HEK293 (cell line): Measurements from ENCODE around the gene VSTM2B.

Experiments
- BCL6B ChIP-seq: fragments of 450-650 bp; formaldehyde crosslinking; IDR thresholded peaks from 2 replicates; pipeline ENCODE4 v1.5.1; 2017; ENCODE audit warnings: missing biosample characterization, missing genetic modification characterization
- FEZF1 ChIP-seq: fragments of 450-650 bp; formaldehyde crosslinking; IDR thresholded peaks from 2 replicates; pipeline ENCODE4 v1.5.1; 2016; ENCODE audit warnings: missing biosample characterization, missing genetic modification characterization
- GLIS1 ChIP-seq: fragments of 450-650 bp; formaldehyde crosslinking; IDR thresholded peaks from 2 replicates; pipeline ENCODE4 v1.5.1; 2016; ENCODE audit warnings: missing biosample characterization, missing genetic modification characterization
- REPIN1 ChIP-seq: fragments of 450-650 bp; formaldehyde crosslinking; IDR thresholded peaks from 2 replicates; pipeline ENCODE4 v1.5.1; 2017; ENCODE audit warnings: missing biosample characterization, missing genetic modification characterization, low read depth
- SCRT2 ChIP-seq: fragments of 450-650 bp; formaldehyde crosslinking; IDR thresholded peaks from 2 replicates; pipeline ENCODE4 v1.5.1; 2016; ENCODE audit warnings: missing biosample characterization, missing genetic modification characterization
- ZBTB11 ChIP-seq: fragments of 450-650 bp; formaldehyde crosslinking; conservative IDR thresholded peaks from 2 replicates; pipeline ENCODE4 v1.5.1; 2016; ENCODE audit warnings: low read depth, missing biosample characterization, missing genetic modification characterization
- ZBTB6 ChIP-seq: fragments of 450-650 bp; formaldehyde crosslinking; IDR thresholded peaks from 2 replicates; pipeline ENCODE4 v1.5.1; 2017; ENCODE audit warnings: missing biosample characterization, missing genetic modification characterization
- ZBTB7A ChIP-seq: fragments of 450-650 bp; formaldehyde crosslinking; IDR thresholded peaks from 2 replicates; pipeline ENCODE4 v1.5.1; 2016; ENCODE audit warnings: low read depth, missing biosample characterization, missing genetic modification characterization
- ZFHX2 ChIP-seq: fragments of 450-650 bp; formaldehyde crosslinking; conservative IDR thresholded peaks from 2 replicates; pipeline ENCODE4 v1.5.1; 2016; ENCODE audit warnings: missing biosample characterization, missing genetic modification characterization
- ZFP37 ChIP-seq: fragments of 450-650 bp; formaldehyde crosslinking; IDR thresholded peaks from 2 replicates; pipeline ENCODE4 v1.5.1; 2016; ENCODE audit warnings: missing biosample characterization, missing genetic modification characterization
- ZNF132 ChIP-seq: fragments of 450-650 bp; formaldehyde crosslinking; IDR thresholded peaks from 2 replicates; pipeline ENCODE4 v1.5.1; 2017; ENCODE audit warnings: missing biosample characterization, missing genetic modification characterization, borderline replicate concordance
- ZNF133 ChIP-seq: fragments of 450-650 bp; formaldehyde crosslinking; IDR thresholded peaks from 2 replicates; pipeline ENCODE4 v1.5.1; 2016; ENCODE audit warnings: missing biosample characterization, missing genetic modification characterization
- ZNF211 ChIP-seq: fragments of 450-650 bp; formaldehyde crosslinking; IDR thresholded peaks from 2 replicates; pipeline ENCODE4 v1.5.1; 2016; ENCODE audit warnings: low read depth, missing biosample characterization, missing genetic modification characterization
- ZNF335 ChIP-seq: fragments of 450-650 bp; formaldehyde crosslinking; conservative IDR thresholded peaks from 2 replicates; pipeline ENCODE4 v1.5.1; 2016; ENCODE audit warnings: missing biosample characterization, missing genetic modification characterization
- ZNF341 ChIP-seq: fragments of 450-650 bp; formaldehyde crosslinking; IDR thresholded peaks from 2 replicates; pipeline ENCODE4; 2016; ENCODE audit warnings: low read depth, missing biosample characterization, missing genetic modification characterization
- ZNF366 ChIP-seq: fragments of 450-650 bp; formaldehyde crosslinking; conservative IDR thresholded peaks from 2 replicates; pipeline ENCODE4 v1.5.1; 2016; ENCODE audit warnings: missing biosample characterization, missing genetic modification characterization
- ZNF391 ChIP-seq: fragments of 450-650 bp; formaldehyde crosslinking; IDR thresholded peaks from 2 replicates; pipeline ENCODE4 v1.5.1; 2016; ENCODE audit warnings: low read depth, missing biosample characterization, missing genetic modification characterization, borderline replicate concordance
- ZNF426 ChIP-seq: fragments of 450-650 bp; formaldehyde crosslinking; IDR thresholded peaks from 2 replicates; pipeline ENCODE4 v1.5.1; 2017; ENCODE audit warnings: missing biosample characterization, missing genetic modification characterization, mild to moderate bottlenecking, inconsistent platforms, moderate library complexity
- ZNF48 ChIP-seq: fragments of 450-650 bp; formaldehyde crosslinking; IDR thresholded peaks from 2 replicates; pipeline ENCODE4 v1.5.1; 2016; ENCODE audit warnings: missing biosample characterization, missing genetic modification characterization
- ZNF518A ChIP-seq: fragments of 450-650 bp; formaldehyde crosslinking; conservative IDR thresholded peaks from 2 replicates; pipeline ENCODE4 v1.5.1; 2016; ENCODE audit warnings: low read depth, missing biosample characterization, missing genetic modification characterization
- ZNF571 ChIP-seq: fragments of 450-650 bp; formaldehyde crosslinking; IDR thresholded peaks from 2 replicates; pipeline ENCODE4 v1.5.0; 2017; ENCODE audit warnings: missing biosample characterization, missing genetic modification characterization
- ZNF580 ChIP-seq: fragments of 450-650 bp; formaldehyde crosslinking; IDR thresholded peaks from 2 replicates; pipeline ENCODE4 v1.5.1; 2016; ENCODE audit warnings: missing biosample characterization, missing genetic modification characterization
- ZNF623 ChIP-seq: fragments of 450-650 bp; formaldehyde crosslinking; IDR thresholded peaks from 2 replicates; pipeline ENCODE4 v1.5.1; 2016; ENCODE audit warnings: missing biosample characterization, missing genetic modification characterization
- ZNF670 ChIP-seq: fragments of 450-650 bp; formaldehyde crosslinking; IDR thresholded peaks from 2 replicates; pipeline ENCODE4 v1.5.1; 2016; ENCODE audit warnings: missing biosample characterization, missing genetic modification characterization, low read depth
- ZNF707 ChIP-seq: fragments of 450-650 bp; formaldehyde crosslinking; IDR thresholded peaks from 2 replicates; pipeline ENCODE4 v1.5.1; 2016; ENCODE audit warnings: missing biosample characterization, missing genetic modification characterization
- ZNF777 ChIP-seq: fragments of 450-650 bp; formaldehyde crosslinking; IDR thresholded peaks from 2 replicates; pipeline ENCODE4 v1.5.1; 2017; ENCODE audit warnings: missing biosample characterization, missing genetic modification characterization, borderline replicate concordance
- ZSCAN18 ChIP-seq: fragments of 450-650 bp; formaldehyde crosslinking; IDR thresholded peaks from 2 replicates; pipeline ENCODE4 v1.5.1; 2016; ENCODE audit warnings: missing biosample characterization, missing genetic modification characterization

VSTM2B gene

GRCh38 chr19:29541473-29542253 lies 15.9 kb downstream of the VSTM2B start (continued):
- TF ChIP-seq ZBTB11 (tag by site-specific recombination) = no peak
- TF ChIP-seq GLIS1 = no peak
- TF ChIP-seq ZNF623 (tag by site-specific recombination) = no peak
- TF ChIP-seq ZNF366 (tag by site-specific recombination) = peak; percentile 88
- no peak for TF ChIP-seq ZSCAN18 (tag by site-specific recombination)
- TF ChIP-seq FEZF1 (tag by site-specific recombination) = no peak
- no peak for TF ChIP-seq ZNF777 (tag by site-specific recombination)
- TF ChIP-seq ZNF335 (tag by site-specific recombination) = no peak
- no peak for TF ChIP-seq ZNF391
- no peak for TF ChIP-seq ZNF707
- TF ChIP-seq ZFP37 (tag by site-specific recombination) = no peak
- no peak for TF ChIP-seq ZNF133 (tag by site-specific recombination)
- TF ChIP-seq ZBTB6 (tag by site-specific recombination) = no peak
- TF ChIP-seq ZNF48 (tag by site-specific recombination) = no peak
- TF ChIP-seq ZNF132 (tag by site-specific recombination) = no peak
- TF ChIP-seq ZNF518A (tag by site-specific recombination) = no peak
- no peak for TF ChIP-seq ZNF211
- TF ChIP-seq ZNF571 (tag by site-specific recombination) = no peak; the same call in 1 of the 2 replicates
- no peak for TF ChIP-seq ZNF426 (tag by site-specific recombination)
- no peak for TF ChIP-seq SCRT2
- TF ChIP-seq ZNF670 (tag by site-specific recombination) = no peak
- no peak for TF ChIP-seq ZNF580 (tag by site-specific recombination)
- TF ChIP-seq ZNF341 = no peak
- no peak; the same call in 1 of the 2 replicates for TF ChIP-seq ZFHX2
- TF ChIP-seq BCL6B (tag by site-specific recombination) = no peak
- no peak for TF ChIP-seq REPIN1 (tag by site-specific recombination)
- no peak for TF ChIP-seq ZBTB7A (tag by site-specific recombination)
